Activated CD8-positive, alpha-beta memory T cell treated with anti-CD3 and anti-CD28 coated beads for 4 hours (primary cell): ENCODE results near the gene MTUS2.

ENCODE experiments used
- DNase-seq, 2 donors: peaks; one replicate each; pipeline ENCODE4 v3.0.0-alpha.2; 2020; ENCODE audit warnings: low read depth in 2 of 2

Gene MTUS2

GRCh38 chr13:28859069-28859468, 38.9 kb downstream of the MTUS2 start:
- DNase-seq = no peak

GRCh38 chr13:28859717-28860116, 39.6 kb downstream of the MTUS2 start:
- DNase-seq = no peak

GRCh38 chr13:28864544-28864943, 44.4 kb downstream of the MTUS2 start:
- no peak for DNase-seq

GRCh38 chr13:28865149-28865744, 45.1 kb downstream of the MTUS2 start:
- no peak for DNase-seq

- DNase-seq = no peak
These were observed 45.8 kb downstream of the MTUS2 start for GRCh38 chr13:28865951-28866350.

- no peak for DNase-seq
These were observed 46.8 kb downstream of the MTUS2 start for GRCh38 chr13:28866932-28867331.

GRCh38 chr13:28867564-28867963, 47.4 kb downstream of the MTUS2 start:
- no peak for DNase-seq

- no peak for DNase-seq
These were observed 52.5 kb downstream of the MTUS2 start for GRCh38 chr13:28872427-28873176.

- DNase-seq = no peak
These were observed 55.9 kb downstream of the MTUS2 start for GRCh38 chr13:28875846-28876615.

GRCh38 chr13:28877408-28877807, 57.3 kb downstream of the MTUS2 start:
- DNase-seq = no peak

- no peak for DNase-seq
These were observed 65.0 kb downstream of the MTUS2 start for GRCh38 chr13:28885181-28885580.

GRCh38 chr13:28889086-28889732, 69.1 kb downstream of the MTUS2 start:
- no peak for DNase-seq

- DNase-seq = no peak
These were observed 70.6 kb downstream of the MTUS2 start for GRCh38 chr13:28890712-28891111.

- DNase-seq = no peak
These were observed 97.9 kb downstream of the MTUS2 start for GRCh38 chr13:28918030-28918429.

GRCh38 chr13:28922341-28922740, 102.2 kb downstream of the MTUS2 start:
- DNase-seq = no peak

- DNase-seq = no peak
These were observed 115.0 kb downstream of the MTUS2 start for GRCh38 chr13:28935104-28935503.

GRCh38 chr13:28942906-28943305, 122.8 kb downstream of the MTUS2 start:
- no peak for DNase-seq

- no peak for DNase-seq
These were observed 133.7 kb downstream of the MTUS2 start for GRCh38 chr13:28953714-28954418.

- no peak for DNase-seq
These were observed 134.2 kb downstream of the MTUS2 start for GRCh38 chr13:28954419-28954725.

GRCh38 chr13:28954810-28955209, 134.7 kb downstream of the MTUS2 start:
- no peak for DNase-seq

GRCh38 chr13:28955264-28955966, 135.3 kb downstream of the MTUS2 start:
- no peak for DNase-seq
